Fibroblast of skin of left biceps (primary cell): ENCODE measurements around the gene NEDD8.
"Not testable (repeated sequence)": the region's sequence is repeated elsewhere in the genome, so short reads cannot be mapped to it uniquely, and the experiment has no call there.

Source experiments
- DNase-seq, 2 experiments: peaks; one replicate each; pipeline ENCODE4 v3.0.0-alpha.2; 2013; ENCODE audit warnings: low read depth in 2 of 2

NEDD8 gene

DNA sequence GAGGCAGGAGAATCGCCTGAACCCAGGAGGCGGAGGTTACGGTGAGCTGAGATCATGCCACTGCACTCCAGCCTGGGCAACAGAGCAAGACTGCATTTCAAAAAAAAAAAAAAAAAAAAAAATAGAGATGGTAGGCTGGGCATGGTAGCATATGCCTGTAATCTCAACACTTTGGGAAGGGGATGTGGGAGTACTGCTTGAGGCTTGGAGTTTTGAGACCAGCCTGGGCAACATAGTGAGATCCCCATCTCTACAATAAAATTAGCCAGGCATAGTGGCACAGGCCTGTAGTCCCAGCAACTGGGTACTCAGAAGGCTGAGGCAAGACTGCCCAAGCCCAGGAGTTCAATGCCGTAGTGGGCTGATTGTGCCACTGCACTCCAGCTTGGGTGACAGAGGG lies 9.2 kb downstream of the NEDD8 start:
- DNase-seq: not testable (repeated sequence)

DNA sequence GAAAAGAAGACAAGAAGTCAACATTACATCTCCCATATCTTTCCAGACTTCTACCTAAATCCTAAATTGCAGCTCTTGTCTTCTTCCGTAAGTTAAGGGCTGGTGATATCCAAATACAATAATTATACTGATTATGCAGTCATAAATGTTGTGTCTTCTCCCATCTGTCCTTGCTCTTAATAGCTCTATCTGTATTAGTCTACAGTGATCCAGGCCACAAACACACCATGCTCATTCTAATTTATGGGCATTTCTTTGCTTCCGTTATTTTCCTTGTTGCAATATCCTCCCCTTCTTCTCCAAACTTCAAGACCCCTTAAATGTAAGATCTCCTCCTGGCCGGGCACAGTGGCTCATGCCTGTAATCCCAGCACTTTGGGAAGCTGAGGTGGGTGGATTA lies 12.6 kb downstream of the NEDD8 start:
- no peak for DNase-seq

DNA sequence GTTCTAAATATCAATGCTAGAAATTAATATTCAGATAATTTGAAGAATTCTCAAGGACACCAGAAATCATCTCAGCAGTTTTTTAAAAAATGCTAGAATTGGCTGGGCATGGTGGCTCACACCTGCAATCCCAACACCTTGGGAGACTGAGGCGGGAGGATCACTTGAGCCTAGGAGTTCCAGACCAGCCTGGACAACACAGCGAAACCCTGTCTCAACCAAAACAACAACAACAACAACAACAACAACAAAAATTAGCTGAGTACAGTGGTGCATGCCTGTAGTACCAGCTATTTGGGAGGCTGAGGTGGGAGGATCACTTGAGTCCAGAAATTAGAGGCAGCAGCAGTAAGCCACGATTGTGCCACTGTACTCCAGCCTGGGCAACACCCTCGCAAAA lies 13.1 kb downstream of the NEDD8 start:
- DNase-seq: no peak

GRCh38 chr14:24216876-24217275 lies 15.3 kb downstream of the NEDD8 start:
- not testable (repeated sequence) for DNase-seq

- DNase-seq: no peak
These were observed 15.8 kb downstream of the NEDD8 start for GRCh38 chr14:24216345-24216699.

GRCh38 chr14:24215495-24216344 lies 16.4 kb downstream of the NEDD8 start, which contains the start of gene MDP1:
TSS of gene MDP1 (minus strand) at chr14:24216066. CDS start at chr14:24215955, 111 bp downstream.
- DNase-seq: peak; percentile 48 to 49

- no peak for DNase-seq
These were observed 18.1 kb downstream of the NEDD8 start for GRCh38 chr14:24213866-24214662.

GRCh38 chr14:24212924-24213865 lies 19.0 kb downstream of the NEDD8 start, which contains the start of gene CHMP4A:
TSS of gene CHMP4A (minus strand) at chr14:24213488. CDS start at chr14:24213439, 49 bp downstream.
- peak; percentile 93 to 95 for DNase-seq

GRCh38 chr14:24211311-24211710 lies 20.9 kb downstream of the NEDD8 start:
- DNase-seq: no peak

DNA sequence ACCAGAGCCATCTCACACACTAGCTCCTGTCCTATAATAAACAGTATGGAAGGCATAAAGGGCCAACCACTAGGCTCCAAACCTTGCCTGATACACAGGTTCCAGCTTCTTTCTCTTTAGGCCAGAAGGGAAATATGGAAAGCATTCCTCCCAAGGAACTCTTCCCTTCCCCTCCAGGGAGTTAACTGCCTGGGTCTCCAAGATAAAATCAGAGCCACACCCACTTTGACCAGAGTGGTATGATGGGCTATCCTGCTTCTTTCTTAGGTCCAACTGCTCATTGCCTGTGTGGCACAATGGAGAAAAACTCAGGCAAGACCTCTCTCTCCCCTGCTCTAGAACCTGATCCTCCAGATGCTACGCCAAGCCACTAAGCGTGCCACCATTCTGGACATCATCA lies 24.5 kb downstream of the NEDD8 start:
- no peak for DNase-seq

DNA sequence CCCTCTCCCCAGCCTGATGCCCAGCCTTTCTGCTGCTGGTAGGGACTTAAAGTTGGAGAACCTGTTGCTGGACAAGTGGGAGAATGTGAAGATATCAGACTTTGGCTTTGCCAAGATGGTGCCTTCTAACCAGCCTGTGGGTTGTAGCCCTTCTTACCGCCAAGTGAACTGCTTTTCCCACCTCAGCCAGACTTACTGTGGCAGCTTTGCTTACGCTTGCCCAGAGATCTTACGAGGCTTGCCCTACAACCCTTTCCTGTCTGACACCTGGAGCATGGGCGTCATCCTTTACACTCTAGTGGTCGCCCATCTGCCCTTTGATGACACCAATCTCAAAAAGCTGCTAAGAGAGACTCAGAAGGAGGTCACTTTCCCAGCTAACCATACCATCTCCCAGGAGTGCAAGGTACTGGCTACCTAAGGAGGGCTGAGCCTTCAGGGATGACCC lies 25.0 kb downstream of the NEDD8 start:
- no peak for DNase-seq

DNA sequence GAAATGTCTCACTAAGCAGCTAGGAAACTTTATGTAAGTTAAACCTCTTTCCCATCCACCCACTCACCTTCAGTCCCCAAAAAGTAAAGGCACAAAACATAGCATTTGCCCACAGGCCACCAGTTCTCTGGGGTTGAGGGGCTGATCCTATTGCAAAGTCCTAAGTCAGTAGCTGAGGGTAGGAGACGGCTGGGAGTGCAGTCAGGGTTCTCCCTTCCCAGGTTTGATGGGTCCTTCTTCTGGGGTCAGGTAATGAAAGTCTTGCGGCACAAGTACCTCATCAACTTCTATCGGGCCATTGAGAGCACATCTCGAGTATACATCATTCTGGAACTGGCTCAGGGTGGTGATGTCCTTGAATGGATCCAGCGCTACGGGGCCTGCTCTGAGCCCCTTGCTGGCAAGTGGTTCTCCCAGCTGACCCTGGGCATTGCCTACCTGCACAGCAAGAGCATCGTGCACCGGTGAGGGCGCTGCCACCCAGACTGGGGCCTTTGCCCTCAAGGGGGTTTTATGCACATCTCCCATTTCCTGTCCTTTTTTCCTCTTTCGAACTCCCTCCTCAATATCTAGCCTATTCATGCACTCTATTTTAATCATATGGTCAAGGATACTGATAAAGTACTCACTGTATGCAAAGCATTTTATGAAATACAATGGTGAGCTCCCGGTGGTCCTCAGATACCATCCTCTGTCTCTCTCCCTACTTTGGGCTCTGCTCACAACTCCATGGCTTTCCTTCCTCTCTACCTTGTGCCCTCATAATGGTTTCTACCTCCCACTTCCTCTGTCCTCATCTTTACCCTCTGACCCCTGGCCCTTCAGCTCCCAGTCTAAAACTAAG lies 25.7 kb downstream of the NEDD8 start:
- DNase-seq: no peak

DNA sequence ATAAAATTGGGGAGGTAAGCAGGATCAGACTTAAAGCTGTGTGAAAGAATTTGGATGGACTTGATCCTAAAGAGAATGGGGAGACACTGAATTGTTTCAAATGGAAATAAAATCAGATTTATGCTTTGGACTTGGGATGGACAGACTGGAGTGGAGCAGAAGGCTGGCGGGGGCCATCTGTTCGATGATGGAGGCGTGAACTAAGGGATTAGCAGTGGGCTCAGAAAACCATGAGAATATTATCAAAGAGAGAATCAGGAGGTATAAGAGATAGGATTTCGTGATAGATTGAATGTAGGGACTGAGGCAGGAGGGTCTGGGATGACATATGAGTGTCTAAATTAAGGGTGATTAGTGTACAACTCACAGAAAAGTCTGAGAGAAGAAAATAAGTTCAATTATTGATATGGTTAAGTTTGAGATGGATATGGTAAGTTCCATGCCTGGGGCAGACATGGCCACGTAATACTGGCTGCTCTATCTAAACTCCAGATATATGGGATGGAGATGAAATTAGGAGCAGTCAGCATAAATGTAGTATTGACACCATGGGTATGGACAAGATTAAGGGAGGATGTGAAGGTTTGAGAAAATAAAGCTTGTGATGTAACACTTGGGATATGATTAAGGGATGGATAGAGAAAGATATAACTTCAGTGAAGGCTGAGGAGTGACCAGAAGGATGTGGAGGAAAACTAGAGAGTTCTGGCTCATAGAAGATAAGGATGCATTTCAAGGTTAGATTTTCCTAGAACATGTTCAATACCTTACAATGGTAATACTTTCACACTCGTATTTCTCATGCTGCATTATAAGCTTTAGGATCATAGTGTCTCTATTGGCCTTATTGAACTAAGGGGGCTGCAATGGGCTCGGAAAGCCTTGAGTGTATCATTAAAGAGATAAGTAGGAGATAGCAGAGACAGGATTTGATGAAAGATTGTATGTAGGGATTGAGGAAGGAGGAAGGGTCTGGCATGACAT lies 27.7 kb downstream of the NEDD8 start:
- DNase-seq: no peak

DNA sequence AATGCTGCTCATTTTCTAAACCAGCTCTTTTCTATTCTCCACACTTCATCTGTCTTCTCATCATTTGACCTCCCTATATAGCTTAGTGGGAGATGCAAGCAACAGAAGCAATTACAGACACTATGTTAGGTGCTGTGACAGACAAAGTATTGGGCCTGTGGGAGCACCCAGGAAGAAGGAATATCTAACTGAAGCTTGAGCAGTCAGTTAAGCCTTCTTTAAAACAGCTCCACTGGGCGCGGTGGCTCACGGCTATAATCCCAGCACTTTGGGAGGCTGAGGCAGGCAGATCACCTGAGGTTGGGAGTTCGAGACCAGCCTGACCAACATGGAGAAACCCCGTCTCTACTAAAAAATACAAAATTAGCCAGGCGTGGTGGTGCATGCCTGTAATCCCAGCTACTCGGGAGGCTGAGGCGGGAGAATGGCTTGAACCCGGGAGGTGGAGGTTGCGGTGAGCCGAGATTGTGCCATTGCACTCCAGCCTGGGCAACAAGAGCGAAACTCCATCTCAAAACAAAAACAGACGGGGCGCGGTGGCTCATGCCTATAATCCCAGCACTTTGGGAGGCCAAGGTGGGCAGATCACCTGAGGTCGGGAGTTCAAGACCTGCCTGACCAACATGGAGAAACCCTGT lies 28.8 kb downstream of the NEDD8 start:
- DNase-seq: not testable (repeated sequence)

DNA sequence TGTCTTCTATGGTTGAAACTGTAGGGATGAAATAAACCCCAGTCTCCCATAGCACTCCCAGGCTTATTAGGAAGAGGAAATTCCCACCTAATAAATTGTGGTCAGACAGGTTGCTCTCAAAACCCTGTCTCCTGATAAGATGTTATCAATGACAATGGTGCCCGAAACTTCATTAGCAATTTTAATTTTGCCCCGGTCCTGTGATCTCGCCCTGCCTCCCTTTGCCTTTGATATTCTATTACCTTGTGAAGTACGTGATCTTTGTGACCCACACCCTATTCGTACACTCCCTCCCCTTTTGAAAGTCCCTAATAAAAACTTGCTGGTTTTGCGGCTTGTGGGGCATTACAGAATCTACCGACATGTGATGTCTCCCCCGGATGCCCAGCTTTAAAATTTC lies 29.6 kb downstream of the NEDD8 start:
- not testable (repeated sequence) for DNase-seq

DNA sequence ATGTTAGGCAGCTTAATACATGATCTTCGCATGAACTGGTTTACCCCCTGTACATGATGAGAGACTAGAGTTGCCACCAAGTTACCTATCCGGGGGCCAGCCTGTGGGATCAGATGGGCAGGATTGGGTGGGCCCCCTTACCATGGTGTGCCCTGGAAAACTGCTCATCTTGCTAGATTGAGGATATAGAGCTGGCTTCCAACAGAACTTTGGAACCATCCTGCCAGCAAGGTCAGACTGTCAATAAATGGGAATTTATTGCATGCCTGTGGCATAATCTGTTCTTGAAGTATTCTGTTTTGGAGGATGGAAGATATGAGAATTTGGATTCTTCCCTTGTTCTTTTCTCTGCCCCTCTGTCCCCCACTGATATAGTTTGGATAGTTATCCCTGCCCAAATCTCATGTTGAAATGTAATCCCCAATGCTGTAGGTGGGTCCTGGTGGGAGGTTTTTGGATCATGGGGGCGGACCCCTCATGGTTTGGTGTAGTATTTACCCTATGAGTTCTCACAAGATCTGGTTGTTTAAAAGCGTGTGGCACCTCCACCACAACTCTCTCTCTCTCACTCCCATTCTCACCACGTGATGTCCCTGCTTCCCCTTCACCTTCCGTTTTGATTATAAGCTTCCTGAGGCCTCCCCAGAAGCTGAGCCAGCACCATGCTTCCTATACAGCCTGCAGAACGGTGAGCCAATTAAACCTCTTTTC lies 33.2 kb downstream of the NEDD8 start:
- no peak for DNase-seq

DNA sequence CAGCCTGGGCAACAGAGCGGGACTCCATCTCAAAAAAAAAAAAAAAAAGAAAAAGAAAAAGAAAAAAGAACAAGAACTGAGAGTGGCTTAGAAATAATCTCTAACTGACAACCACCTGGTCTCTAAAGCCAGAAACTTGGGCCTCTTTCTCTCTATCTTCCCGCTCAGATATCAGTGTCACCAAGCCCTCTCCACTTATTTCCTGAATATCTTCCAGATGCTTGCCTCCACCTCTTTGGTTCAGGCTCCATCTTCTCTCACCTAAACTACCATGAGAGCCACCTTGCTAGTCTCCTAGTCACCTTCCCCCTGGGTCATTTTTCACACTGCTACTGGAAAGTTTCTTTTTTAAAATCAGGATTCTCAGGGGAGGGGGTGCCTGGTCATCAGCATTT lies 35.1 kb downstream of the NEDD8 start:
- DNase-seq: no peak
